H9 (cell line): ENCODE data around the gene RMI1. TPM values are rescaled to one million over a fixed set of nuclear protein-coding genes. Genes with fewer than 3 reads are reported as not detected.

Experiments
- DNase-seq: peaks from one replicate; pipeline ENCODE4 v3.0.0-alpha.2; 2017
- H2AFZ ChIP-seq: one replicate; pipeline ENCODE4 v1.6.1; 2013; ENCODE audit warnings: mild to moderate bottlenecking, low read length, control low read depth, moderate library complexity
- H2AK5ac ChIP-seq: 2 replicates; pipeline ENCODE4 v1.6.1; 2013; ENCODE audit warnings: low read length, control low read depth, mixed read lengths; ENCODE audit not compliant: insufficient read length
- H2BK120ac ChIP-seq: one replicate; pipeline ENCODE4 v1.6.1; 2013; ENCODE audit warnings: low read depth, mild to moderate bottlenecking, low read length, control low read depth, inconsistent platforms; ENCODE audit not compliant: poor library complexity, severe bottlenecking
- H2BK12ac ChIP-seq: 2 replicates; pipeline ENCODE4 v1.6.1; 2013; ENCODE audit warnings: low read length, control low read depth, mixed read lengths, low read depth; ENCODE audit not compliant: insufficient read length
- H2BK15ac ChIP-seq: 2 replicates; pipeline ENCODE4 v1.6.1; 2013; ENCODE audit warnings: low read depth, low read length, control low read depth
- H2BK20ac ChIP-seq: one replicate; pipeline ENCODE4 v1.6.1; 2013; ENCODE audit warnings: low read depth, mild to moderate bottlenecking, low read length, control low read depth, inconsistent platforms; ENCODE audit not compliant: poor library complexity, severe bottlenecking
- H2BK5ac ChIP-seq: 2 replicates; pipeline ENCODE4 v1.6.1; 2013; ENCODE audit warnings: low read length, control low read depth, mixed read lengths; ENCODE audit not compliant: insufficient read length
- H3K14ac ChIP-seq: 2 replicates; pipeline ENCODE4 v1.6.1; 2013; ENCODE audit warnings: low read length, control low read depth; ENCODE audit not compliant: insufficient read depth
- H3K18ac ChIP-seq: 2 replicates; pipeline ENCODE4 v1.6.1; 2013; ENCODE audit warnings: low read depth, mild to moderate bottlenecking, mixed read lengths, low read length, control low read depth; ENCODE audit not compliant: insufficient read length
- H3K23ac ChIP-seq: 2 replicates; pipeline ENCODE4 v1.6.1; 2013; ENCODE audit warnings: low read length, control low read depth, mixed read lengths, low read depth; ENCODE audit not compliant: insufficient read length
- H3K23me2 ChIP-seq: 2 replicates; pipeline ENCODE4 v1.6.1; 2013; ENCODE audit warnings: low read depth, mild to moderate bottlenecking, mixed read lengths, low read length, control low read depth; ENCODE audit not compliant: insufficient read length, poor library complexity, severe bottlenecking
- H3K27ac ChIP-seq: 2 replicates; pipeline ENCODE4 v1.5.1; 2013; ENCODE audit warnings: low read length, control low read depth, mixed read lengths, low read depth; ENCODE audit not compliant: insufficient read length
- H3K27me3 ChIP-seq: 2 replicates; pipeline ENCODE4 v1.6.1; 2013; ENCODE audit warnings: low read length, control low read depth, inconsistent platforms; ENCODE audit not compliant: insufficient read depth
- H3K4ac ChIP-seq: 2 replicates; pipeline ENCODE4 v1.6.1; 2013; ENCODE audit warnings: low read depth, mild to moderate bottlenecking, control low read depth, inconsistent platforms, low read length, moderate library complexity
- H3K4me1 ChIP-seq: 2 replicates; pipeline ENCODE4 v1.6.1; 2013; ENCODE audit warnings: low read length, control low read depth, inconsistent platforms; ENCODE audit not compliant: insufficient read depth
- H3K4me2 ChIP-seq: 2 replicates; pipeline ENCODE4 v1.6.1; 2013; ENCODE audit warnings: low read length, control low read depth, mixed read lengths; ENCODE audit not compliant: insufficient read length, insufficient read depth
- H3K56ac ChIP-seq: 2 replicates; pipeline ENCODE4 v1.6.1; 2013; ENCODE audit warnings: low read depth, mild to moderate bottlenecking, mixed read lengths, low read length, control low read depth; ENCODE audit not compliant: insufficient read length
- H3K79me1 ChIP-seq: 2 replicates; pipeline ENCODE4 v1.6.1; 2013; ENCODE audit warnings: low read depth, mild to moderate bottlenecking, moderate library complexity, low read length, control low read depth, inconsistent platforms; ENCODE audit not compliant: insufficient read depth, poor library complexity, severe bottlenecking
- H3K79me2 ChIP-seq: 2 replicates; pipeline ENCODE4 v1.6.1; 2013; ENCODE audit warnings: low read length, control low read depth, inconsistent platforms; ENCODE audit not compliant: insufficient read depth
- H3K9ac ChIP-seq: 2 replicates; pipeline ENCODE4 v1.6.1; 2013; ENCODE audit warnings: low read length, control low read depth, mixed read lengths; ENCODE audit not compliant: insufficient read length; ENCODE audit errors: extremely low read depth
- H3K9me3 ChIP-seq: one replicate; pipeline ENCODE4 v1.6.1; 2013; ENCODE audit warnings: low read depth, low read length, inconsistent platforms; ENCODE audit not compliant: control insufficient read depth
- H3T11ph ChIP-seq: one replicate; pipeline ENCODE4 v1.6.1; 2013; ENCODE audit warnings: mild to moderate bottlenecking, low read length, control low read depth, inconsistent platforms
- H4K20me1 ChIP-seq: one replicate; pipeline ENCODE4 v1.6.1; 2013; ENCODE audit not compliant: control insufficient read depth, insufficient read length, insufficient read depth
- H4K5ac ChIP-seq: 2 replicates; pipeline ENCODE4 v1.6.1; 2013; ENCODE audit warnings: low read depth, mild to moderate bottlenecking, mixed read lengths, low read length, control low read depth; ENCODE audit not compliant: insufficient read length
- H4K8ac ChIP-seq: replicated peaks from 2 replicates; pipeline ENCODE4 v1.6.1; 2013; ENCODE audit warnings: low read length, control low read depth, mixed read lengths, low read depth; ENCODE audit not compliant: insufficient read length
- H4K91ac ChIP-seq: 2 replicates; pipeline ENCODE4 v1.6.1; 2013; ENCODE audit warnings: low read depth, mild to moderate bottlenecking, moderate library complexity, mixed read lengths, low read length, control low read depth; ENCODE audit not compliant: insufficient read length
- H3K27ac Mint-ChIP-seq, 3 experiments: 2 replicates in 2 of 3; 3 replicates in 1 of 3; pipeline ENCODE4 v1.8.0; 2020 to 2021; ENCODE audit warnings: mixed read lengths in 3 of 3, mild to moderate bottlenecking in 1 of 3, moderate library complexity in 1 of 3
- H3K27me3 Mint-ChIP-seq: 2 replicates; pipeline ENCODE4 v1.8.0; 2021; ENCODE audit warnings: low read depth, mild to moderate bottlenecking, moderate library complexity, mixed read lengths
- H3K36me3 Mint-ChIP-seq, 3 experiments: 2 replicates in 2 of 3; 3 replicates in 1 of 3; pipeline ENCODE4 v1.8.0; 2020 to 2021; ENCODE audit warnings: low read depth in 3 of 3, mixed read lengths in 3 of 3; ENCODE audit not compliant: insufficient read depth in 1 of 3
- H3K4me1 Mint-ChIP-seq, 2 experiments: 2 replicates each; pipeline ENCODE4 v1.8.0; 2020; ENCODE audit warnings: mixed read lengths in 2 of 2
- H3K4me3 Mint-ChIP-seq, 2 experiments: 2 replicates in 1 of 2; 3 replicates in 1 of 2; pipeline ENCODE4 v1.8.0; 2020 to 2021; ENCODE audit warnings: mild to moderate bottlenecking in 2 of 2, mixed read lengths in 2 of 2, moderate library complexity in 1 of 2
- H3K9me3 Mint-ChIP-seq, 2 experiments: 2 replicates in 1 of 2; 3 replicates in 1 of 2; pipeline ENCODE4 v1.8.0; 2020; ENCODE audit warnings: mild to moderate bottlenecking in 2 of 2, mixed read lengths in 2 of 2, moderate library complexity in 1 of 2
- CTCF ChIP-seq: fragments of 200-600 bp; sonication (generic); conservative IDR thresholded peaks from 3 replicates; pipeline ENCODE4 v1.8.0; 2021; ENCODE audit warnings: antibody characterized with exemption, mild to moderate bottlenecking
- WGBS: extraction: QIAGEN DNeasy Blood & Tissue Kit; methylation state at CpG from one replicate; pipeline ENCODE4 v1.1.7; 2013; ENCODE audit warnings: missing lambda C conversion rate, low lambda C conversion rate, mixed read lengths; ENCODE audit not compliant: insufficient read length; ENCODE audit errors: extremely low coverage; 5-methylcytosine and 5-hydroxymethylcytosine counted together
- total RNA-seq: library from RNA; stranded (reverse); gene quantifications from 2 replicates; pipeline ENCODE4 v1.2.1, GENCODE V29; 2021

RMI1 gene
- total RNA-seq, 1 experiment from 2014 or later: 22.4 TPM

- Histone ChIP-seq H2AK5ac (no peak overlapping the region), H3K14ac (no peak overlapping the region), H3K79me1 (no peaks in the 10 kb centered on the region), H3K79me2 (no peaks in the 10 kb centered on the region), H2AFZ (no peak overlapping the region), H2BK20ac (no peak overlapping the region), H3K27ac (no peak overlapping the region), H2BK12ac (no peak overlapping the region), H3K27me3 (no peaks in the 10 kb centered on the region), H4K91ac (no peak overlapping the region), H3K4ac (no peak overlapping the region), H3K23me2 (no peaks in the 10 kb centered on the region), H2BK120ac (no peak overlapping the region), H4K8ac (no peak overlapping the region), H3K9me3 (no peaks in the 10 kb centered on the region), H3T11ph (no peak overlapping the region), H3K4me1 (no peaks in the 10 kb centered on the region), H2BK15ac (no peak overlapping the region), H3K56ac (no peak overlapping the region), H3K18ac (no peak overlapping the region), H4K5ac (no peak overlapping the region), H3K9ac (no peak overlapping the region), H2BK5ac (no peak overlapping the region), H3K4me2 (no peak overlapping the region), H4K20me1 (no peaks in the 10 kb centered on the region), H3K23ac (no peak overlapping the region)
- no peak for TF ChIP-seq CTCF
- Mint-ChIP-seq H3K9me3 (no peaks in the 10 kb centered on the region), H3K4me1 (no peaks in the 10 kb centered on the region; a peak in 1 of 4 replicates), H3K27me3 (peaks cover 5% of the 10 kb centered on the region), H3K27ac (peak overlapping the region in 1 of 3 experiments; percentile 76; a peak in 3 of 7 replicates), H3K36me3 (peaks cover 21 to 38% (median 31%) of the 10 kb centered on the region in 3 experiments; a peak in 6 of 7 replicates), H3K4me3 (no peak overlapping the region)
- no CpG with 5 or more reads among the region's 2 CpGs for WGBS
- no peak for DNase-seq
Observed at GRCh38 chr9:83964973-83965349, 15.6 kb upstream of the RMI1 start.
